ENCODE results near the gene C1QTNF9B. TPM values are rescaled to one million over a fixed set of nuclear protein-coding genes. Genes with fewer than 3 reads are reported as not detected.
"Not testable (repeated sequence)": the region's sequence is repeated elsewhere in the genome, so short reads cannot be mapped to it uniquely, and the experiment has no call there.

C1QTNF9B gene
- total RNA-seq, 1 donor from 2014 or later = 2.1 TPM

GRCh38 chr13:23898101-23898500 lies 799 bp upstream of the C1QTNF9B start:
- Histone ChIP-seq H3K27me3 (ENCODE audit: low read depth) (peaks cover 21% of the 10 kb centered on the region), H3K27ac (replicated peaks) (no peak overlapping the region), H3K36me3 (no peaks in the 10 kb centered on the region), H3K4me3 (no peak overlapping the region), H3K9me3 (replicated peaks) (no peaks in the 10 kb centered on the region), H3K4me1 (peaks cover 19% of the 10 kb centered on the region)
- DNase-seq = no peak
- no peak for TF ChIP-seq CTCF (IDR thresholded peaks at IDR 0.05; ENCODE audit: borderline replicate concordance)
- intact Hi-C loops (cut with micrococcal nuclease) = no loop called here

GRCh38 chr13:23894746-23895145 lies 2.6 kb downstream of the C1QTNF9B start:
- intact Hi-C loops (cut with micrococcal nuclease); H3K27ac ChIP-seq (replicated peaks); H3K4me3 ChIP-seq; H3K27me3 ChIP-seq (ENCODE audit: low read depth); DNase-seq; H3K4me1 ChIP-seq; H3K9me3 ChIP-seq (replicated peaks); H3K36me3 ChIP-seq: not testable (repeated sequence)

GRCh38 chr13:23893791-23894190 lies 3.5 kb downstream of the C1QTNF9B start:
- intact Hi-C loops (cut with micrococcal nuclease); DNase-seq; H3K36me3 ChIP-seq; H3K4me1 ChIP-seq; H3K9me3 ChIP-seq (replicated peaks); H3K27ac ChIP-seq (replicated peaks); H3K27me3 ChIP-seq (ENCODE audit: low read depth); H3K4me3 ChIP-seq: not testable (repeated sequence)

- peaks cover 7% of the 10 kb centered on the region for H3K36me3 ChIP-seq
- intact Hi-C loops (cut with micrococcal nuclease) = no loop called here
- no peak for DNase-seq
- H3K27ac ChIP-seq (replicated peaks) = peak overlapping the region; percentile 93
- H3K27me3 ChIP-seq (ENCODE audit: low read depth) = no peaks in the 10 kb centered on the region
- no peak for TF ChIP-seq CTCF (IDR thresholded peaks at IDR 0.05; ENCODE audit: borderline replicate concordance)
- no peaks in the 10 kb centered on the region for H3K9me3 ChIP-seq (replicated peaks)
- peak overlapping the region; percentile 98 for H3K4me3 ChIP-seq
- peaks cover 20% of the 10 kb centered on the region for H3K4me1 ChIP-seq
Measured at GRCh38 chr13:23889615-23890607, 7.4 kb downstream of the C1QTNF9B start.

- Histone ChIP-seq H3K27me3 (ENCODE audit: low read depth) (no peaks in the 10 kb centered on the region), H3K36me3 (peaks cover 14% of the 10 kb centered on the region), H3K4me1 (peaks cover 23% of the 10 kb centered on the region), H3K9me3 (replicated peaks) (no peaks in the 10 kb centered on the region), H3K27ac (replicated peaks) (peak within 1 kb of the TSS; percentile 93), H3K4me3 (peak within 1 kb of the TSS; percentile 98)
- peak; percentile 92 for DNase-seq
- intact Hi-C loops (cut with micrococcal nuclease) = no loop called here
- TF ChIP-seq CTCF (IDR thresholded peaks at IDR 0.05; ENCODE audit: borderline replicate concordance) = peak; percentile 85
Measured at GRCh38 chr13:23888658-23889614, 8.4 kb downstream of the C1QTNF9B start, which contains the start of gene MIPEP. MIPEP (minus strand) TSS chr13:23889400; CDS start chr13:23889320, 80 bp downstream.

- H3K4me3 ChIP-seq; DNase-seq; H3K9me3 ChIP-seq (replicated peaks); H3K27ac ChIP-seq (replicated peaks); H3K27me3 ChIP-seq (ENCODE audit: low read depth); intact Hi-C loops (cut with micrococcal nuclease): not testable (repeated sequence)
- Histone ChIP-seq H3K36me3 (peaks cover 21% of the 10 kb centered on the region), H3K4me1 (peaks cover 23% of the 10 kb centered on the region)
Measured at GRCh38 chr13:23884361-23884760, 12.9 kb downstream of the C1QTNF9B start.
